Esophagus squamous epithelium (tissue), 5 donors: ENCODE results near the gene SLC38A4. TPM values are rescaled to one million over a fixed set of nuclear protein-coding genes. Genes with fewer than 3 reads are reported as not detected.

ENCODE experiments used
- DNase-seq: peaks from one replicate; lab custom pipeline; 2025; lab: John Stamatoyannopoulos, UW
- H3K27ac ChIP-seq, 4 donors: fragments of 200-600 bp; sonication (generic); one replicate each; pipeline ENCODE4 v1.5.1; 2016 to 2019; ENCODE audit warnings: mild to moderate bottlenecking in 1 of 4
- H3K27me3 ChIP-seq, 4 donors: fragments of 200-600 bp; sonication (generic); 1 replicate in 3 of 4; 2 replicates in 1 of 4; pipeline versions ENCODE4 v1.5.1 to v1.6.0; 2017 to 2021; ENCODE audit warnings: antibody characterized with exemption in 1 of 4
- H3K36me3 ChIP-seq, 3 donors: fragments of 200-600 bp; sonication (generic); one replicate each; pipeline ENCODE4 v1.5.1; 2016 to 2019
- H3K4me1 ChIP-seq, 3 donors: fragments of 200-600 bp; sonication (generic); one replicate each; pipeline ENCODE4 v1.5.1; 2017 to 2019
- H3K4me3 ChIP-seq, 4 donors: fragments of 200-600 bp; sonication (generic); 1 replicate in 3 of 4; 2 replicates in 1 of 4; pipeline ENCODE4 v1.5.1; 2016 to 2019; ENCODE audit warnings: mild to moderate bottlenecking in 2 of 4, moderate library complexity in 1 of 4
- H3K9me3 ChIP-seq, 3 donors: fragments of 200-600 bp; sonication (generic); one replicate each; pipeline ENCODE4 v1.5.1; 2016 to 2019
- POLR2A ChIP-seq, 4 donors: fragments of 450-650 bp; IDR thresholded peaks; one replicate each; pipeline ENCODE4 v1.6.1; 2017; ENCODE audit warnings: antibody characterized with exemption in 4 of 4, mild to moderate bottlenecking in 4 of 4, moderate library complexity in 3 of 4
- WGBS, 2 donors: methylation state at CpG; one replicate each; pipeline ENCODE4 v1.1.5; 2018; 5-methylcytosine and 5-hydroxymethylcytosine counted together
- intact Hi-C: fragments of 100-400 bp; cut with DNase I; formaldehyde crosslinking; loops from one replicate; pipeline ENCODE4 v1.15.0; 2022
- total RNA-seq, 4 donors: library from RNA; depleted of rRNA; stranded (reverse); fragments of >200 nt; gene quantifications; one replicate each; pipeline ENCODE4 v1.1.0, GENCODE V29; 2016
- TF ChIP-seq, protein P1 (sequence below), 6 experiments: fragments of 450-650 bp in 4 of 6; fragments of 200-600 bp in 2 of 6; sonication (generic) in 2 of 6; IDR thresholded peaks; one replicate each; pipeline ENCODE4 v1.5.1; 2016 to 2019; ENCODE audit warnings: antibody characterized with exemption in 6 of 6, mild to moderate bottlenecking in 4 of 6, moderate library complexity in 4 of 6
- donor health status: DM: yes; HTN: yes; CAD: no.

The SLC38A4 gene
- total RNA-seq, 4 donors from 2014 or later: 1.0 to 2.4 (median 2.1) TPM

DNA sequence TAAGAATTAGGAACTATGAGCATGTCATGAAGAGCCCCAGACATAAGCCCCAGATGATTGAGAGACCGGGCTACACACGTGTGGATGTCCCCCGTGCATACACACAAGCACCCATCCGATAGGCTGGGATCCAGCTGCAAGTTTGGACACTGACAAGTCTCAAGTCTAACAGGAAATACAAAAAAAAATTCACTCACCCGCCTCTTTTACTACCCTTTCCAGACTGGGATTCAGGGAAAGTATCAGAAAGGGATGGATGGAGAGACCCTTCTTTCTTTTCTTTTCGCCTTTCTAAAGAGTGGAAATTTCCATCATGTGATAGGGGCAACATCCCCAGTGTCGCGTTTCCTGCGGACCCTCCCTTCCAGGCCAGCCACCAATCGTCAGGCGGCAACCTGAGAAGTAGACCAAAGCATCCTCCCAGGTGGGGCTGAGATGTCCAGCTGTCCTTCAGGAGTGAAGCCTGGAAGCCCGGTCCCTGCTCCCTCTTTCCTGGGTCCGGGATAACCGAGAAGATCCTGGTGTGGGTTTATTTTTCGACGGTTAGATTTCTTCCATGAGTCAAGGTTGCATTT, 6.4 kb upstream of the SLC38A4 start:
- H3K9me3 ChIP-seq: no peaks in the 10 kb centered on the region
- TF ChIP-seq, protein P1, sequence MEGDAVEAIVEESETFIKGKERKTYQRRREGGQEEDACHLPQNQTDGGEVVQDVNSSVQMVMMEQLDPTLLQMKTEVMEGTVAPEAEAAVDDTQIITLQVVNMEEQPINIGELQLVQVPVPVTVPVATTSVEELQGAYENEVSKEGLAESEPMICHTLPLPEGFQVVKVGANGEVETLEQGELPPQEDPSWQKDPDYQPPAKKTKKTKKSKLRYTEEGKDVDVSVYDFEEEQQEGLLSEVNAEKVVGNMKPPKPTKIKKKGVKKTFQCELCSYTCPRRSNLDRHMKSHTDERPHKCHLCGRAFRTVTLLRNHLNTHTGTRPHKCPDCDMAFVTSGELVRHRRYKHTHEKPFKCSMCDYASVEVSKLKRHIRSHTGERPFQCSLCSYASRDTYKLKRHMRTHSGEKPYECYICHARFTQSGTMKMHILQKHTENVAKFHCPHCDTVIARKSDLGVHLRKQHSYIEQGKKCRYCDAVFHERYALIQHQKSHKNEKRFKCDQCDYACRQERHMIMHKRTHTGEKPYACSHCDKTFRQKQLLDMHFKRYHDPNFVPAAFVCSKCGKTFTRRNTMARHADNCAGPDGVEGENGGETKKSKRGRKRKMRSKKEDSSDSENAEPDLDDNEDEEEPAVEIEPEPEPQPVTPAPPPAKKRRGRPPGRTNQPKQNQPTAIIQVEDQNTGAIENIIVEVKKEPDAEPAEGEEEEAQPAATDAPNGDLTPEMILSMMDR (IDR thresholded peaks at IDR 0.05): no peak
- no peak for TF ChIP-seq POLR2A (IDR thresholded peaks at IDR 0.05)
- WGBS, 2 donors: 52 to 59% methylated on average over 15 to 16 of the region's 16 CpGs
- peak overlapping the region in 1 of 4 donors; percentile 80 for H3K27ac ChIP-seq
- H3K4me1 ChIP-seq: peaks cover 0 to 25% (median 13%) of the 10 kb centered on the region in 3 donors
- intact Hi-C loops: no loop called here
- no peaks in the 10 kb centered on the region for H3K36me3 ChIP-seq
- peak overlapping the region in 2 of 4 donors; percentile 53 to 68 for H3K4me3 ChIP-seq
- DNase-seq: no peak
- peaks cover 0 to 37% (median 0%) of the 10 kb centered on the region in 4 donors for H3K27me3 ChIP-seq

DNA sequence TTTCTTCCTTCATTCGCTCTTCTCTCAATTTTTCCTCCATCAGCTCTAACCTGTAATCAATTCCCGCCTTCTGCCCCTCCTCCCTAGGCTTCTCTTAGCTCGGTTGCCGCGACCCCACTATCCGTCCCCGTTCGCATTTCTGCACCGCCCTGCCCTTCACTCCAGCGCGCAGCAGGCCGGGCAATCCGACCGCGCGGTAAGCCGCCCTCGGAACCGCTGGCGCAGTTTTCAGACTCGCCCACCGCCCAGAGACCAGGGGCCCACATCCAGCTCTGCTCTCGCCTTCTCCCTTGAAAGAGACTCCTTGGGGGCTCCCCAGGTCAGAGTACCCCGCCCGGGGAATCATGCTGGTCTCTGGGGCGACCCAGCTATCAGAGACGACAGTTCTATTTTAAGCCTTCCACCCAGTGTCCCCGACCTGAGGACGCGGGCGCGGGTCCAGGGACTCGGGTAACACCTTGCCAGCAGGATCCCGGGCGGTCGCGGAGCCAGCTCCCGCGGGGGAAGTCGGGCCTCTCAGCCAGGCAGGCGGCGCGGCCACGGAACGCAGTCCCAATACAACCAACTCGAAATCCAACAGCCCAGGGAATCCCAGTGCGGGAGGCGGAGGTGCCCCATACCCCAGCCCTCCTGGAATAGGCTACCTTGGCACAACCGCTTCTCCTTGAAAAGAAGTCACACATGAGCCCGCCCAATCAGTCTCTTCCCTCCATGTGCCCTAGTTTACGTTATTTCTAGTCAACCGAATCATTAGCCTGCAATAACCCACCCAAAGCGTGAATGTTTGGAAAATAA, 5.7 kb upstream of the SLC38A4 start:
- DNase-seq: no peak
- Histone ChIP-seq H3K9me3 (no peaks in the 10 kb centered on the region), H3K4me1 (peaks cover 0 to 25% (median 13%) of the 10 kb centered on the region in 3 donors), H3K27ac (peak overlapping the region in 3 of 4 donors; percentile 71 to 80 (median 74)), H3K27me3 (peaks cover 0 to 37% (median 0%) of the 10 kb centered on the region in 4 donors), H3K4me3 (peak overlapping the region; percentile 49 to 68 (median 54)), H3K36me3 (no peaks in the 10 kb centered on the region)
- intact Hi-C loops: no loop called here
- no peak for TF ChIP-seq POLR2A (IDR thresholded peaks at IDR 0.05)
- TF ChIP-seq, protein P1 (IDR thresholded peaks at IDR 0.05): no peak
- WGBS, 2 donors: 4 to 25% methylated on average over 11 to 25 of the region's 53 CpGs

- Histone ChIP-seq H3K4me3 (peak overlapping the region; percentile 49 to 68 (median 54)), H3K9me3 (no peaks in the 10 kb centered on the region), H3K4me1 (peaks cover 2 to 30% (median 17%) of the 10 kb centered on the region in 3 donors), H3K36me3 (no peaks in the 10 kb centered on the region), H3K27me3 (peaks cover 0 to 44% (median 0%) of the 10 kb centered on the region in 4 donors), H3K27ac (peak overlapping the region in 3 of 4 donors; percentile 71 to 80 (median 74))
- no peak for DNase-seq
- WGBS, 2 donors: 9 to 10% methylated on average over 24 to 27 of the region's 28 CpGs
- intact Hi-C loops: no loop called here
- TF ChIP-seq POLR2A (IDR thresholded peaks at IDR 0.05): no peak
- TF ChIP-seq, protein P1 (IDR thresholded peaks at IDR 0.05): no peak
Observed at GRCh38 chr12:46830731-46831334, 5.0 kb upstream of the SLC38A4 start.

GRCh38 chr12:46824709-46825108, 1.1 kb downstream of the SLC38A4 start:
- TF ChIP-seq POLR2A (IDR thresholded peaks at IDR 0.05): no peak
- TF ChIP-seq, protein P1 (IDR thresholded peaks at IDR 0.05): no peak
- peaks cover 0 to 22% (median 0%) of the 10 kb centered on the region in 4 donors for H3K27me3 ChIP-seq
- H3K27ac ChIP-seq: no peak overlapping the region
- H3K9me3 ChIP-seq: no peaks in the 10 kb centered on the region
- intact Hi-C loops: no loop called here
- no peaks in the 10 kb centered on the region for H3K36me3 ChIP-seq
- peaks cover 4 to 11% (median 8%) of the 10 kb centered on the region in 3 donors for H3K4me1 ChIP-seq
- H3K4me3 ChIP-seq: no peak overlapping the region
- no peak for DNase-seq
- 96% methylated on average over 2 of the region's 2 CpGs for WGBS, 2 donors
